ENCODE measurements around the gene FBLN1.

- TF ChIP-seq RXRA (IDR thresholded peaks at IDR 0.05; ENCODE audit: borderline replicate concordance, low read depth) (no peak), USF1 (IDR thresholded peaks at IDR 0.05; ENCODE audit: borderline replicate concordance, low read depth) (no peak), CTCF (IDR thresholded peaks at IDR 0.05) (no peak), MXI1 (IDR thresholded peaks at IDR 0.05; ENCODE audit: low read depth, low read length) (no peak)
Measured at GRCh38 chr22:45510376-45511232, 7.9 kb downstream of the FBLN1 start.
